HEK293 (cell line): ENCODE data around the gene ST7.
"Not testable (repeated sequence)": the region's sequence is repeated elsewhere in the genome, so short reads cannot be mapped to it uniquely, and the experiment has no call there.

ENCODE experiments used
- CTCF ChIA-PET: fragments of 350-600 bp; formaldehyde crosslinking; extraction: SDS; loops from one replicate; lab custom pipeline; 2021; ENCODE audit warnings: antibody characterized with exemption; lab: Yijun Ruan, JAX
- POLR2A ChIA-PET: fragments of 300-600 bp; formaldehyde crosslinking; extraction: SDS; loops from one replicate; lab custom pipeline; 2020; ENCODE audit warnings: antibody characterized with exemption, inconsistent platforms; lab: Yijun Ruan, JAX
- H3K27ac ChIP-seq: fragments of 200-500 bp; sonication (Bioruptor generic); 2 replicates; pipeline ENCODE4 v1.5.1; 2014; ENCODE audit warnings: low read depth, low read length, control low read depth, inconsistent platforms; ENCODE audit errors: extremely low read depth
- H3K36me3 ChIP-seq, 2 experiments: fragments of 200-500 bp in 1 of 2; sonication (Bioruptor generic) in 1 of 2; 1 replicate in 1 of 2; 2 replicates in 1 of 2; pipeline ENCODE4 v1.5.1; 2014 to 2017; ENCODE audit warnings: inconsistent platforms in 2 of 2, low read length in 2 of 2; ENCODE audit not compliant: control insufficient read depth in 2 of 2, insufficient read depth in 1 of 2
- H3K4me1 ChIP-seq: fragments of 200-500 bp; sonication (Bioruptor generic); 2 replicates; pipeline ENCODE4 v1.5.1; 2014; ENCODE audit warnings: mild to moderate bottlenecking, low read length, inconsistent platforms; ENCODE audit not compliant: control insufficient read depth, insufficient read depth
- H3K4me3 ChIP-seq: 2 replicates; pipeline ENCODE4 v1.5.1; 2011; ENCODE audit warnings: low read depth, mild to moderate bottlenecking, control low read depth, low read length, moderate library complexity
- H3K9me3 ChIP-seq: fragments of 200-500 bp; sonication (Bioruptor generic); 2 replicates; pipeline ENCODE4 v1.5.1; 2014; ENCODE audit warnings: low read depth, low read length, inconsistent platforms; ENCODE audit not compliant: control insufficient read depth, insufficient read depth
- OSR2 ChIP-seq: fragments of 450-650 bp; formaldehyde crosslinking; IDR thresholded peaks from 2 replicates; pipeline ENCODE4 v1.5.1; 2016; ENCODE audit warnings: missing biosample characterization, missing genetic modification characterization
- ZBTB44 ChIP-seq: fragments of 450-650 bp; IDR thresholded peaks from 2 replicates; pipeline ENCODE4 v1.5.1; 2018; ENCODE audit warnings: missing biosample characterization, mild to moderate bottlenecking, missing genetic modification characterization
- ZBTB8A ChIP-seq: fragments of 450-650 bp; formaldehyde crosslinking; IDR thresholded peaks from 2 replicates; pipeline ENCODE4 v1.5.1; 2016; ENCODE audit warnings: missing biosample characterization, missing genetic modification characterization
- ZFP41 ChIP-seq: fragments of 450-650 bp; formaldehyde crosslinking; IDR thresholded peaks from 2 replicates; pipeline ENCODE4 v1.5.1; 2016; ENCODE audit warnings: missing biosample characterization, missing genetic modification characterization, borderline replicate concordance
- ZNF140 ChIP-seq: fragments of 450-650 bp; formaldehyde crosslinking; IDR thresholded peaks from 2 replicates; pipeline ENCODE4 v1.5.1; 2016; ENCODE audit warnings: missing biosample characterization, missing genetic modification characterization
- ZNF341 ChIP-seq: fragments of 450-650 bp; formaldehyde crosslinking; IDR thresholded peaks from 2 replicates; pipeline ENCODE4; 2016; ENCODE audit warnings: low read depth, missing biosample characterization, missing genetic modification characterization
- ZNF580 ChIP-seq: fragments of 450-650 bp; formaldehyde crosslinking; IDR thresholded peaks from 2 replicates; pipeline ENCODE4 v1.5.1; 2016; ENCODE audit warnings: missing biosample characterization, missing genetic modification characterization
- ZNF626 ChIP-seq: fragments of 450-650 bp; sonication (Bioruptor Pico); formaldehyde crosslinking; IDR thresholded peaks from 2 replicates; pipeline ENCODE4 v1.5.1; 2018; ENCODE audit warnings: missing biosample characterization, missing genetic modification characterization, inconsistent platforms
- ZNF843 ChIP-seq: fragments of 450-650 bp; formaldehyde crosslinking; IDR thresholded peaks from 2 replicates; pipeline ENCODE4 v1.5.1; 2016; ENCODE audit warnings: missing biosample characterization, missing genetic modification characterization
- ZSCAN5A ChIP-seq: fragments of 450-650 bp; formaldehyde crosslinking; IDR thresholded peaks from 2 replicates; pipeline ENCODE4 v1.5.1; 2016; ENCODE audit warnings: missing biosample characterization, missing genetic modification characterization
- TF ChIP-seq, protein P1 (sequence below): fragments of 450-650 bp; formaldehyde crosslinking; IDR thresholded peaks from 2 replicates; pipeline ENCODE4 v1.5.1; 2016; ENCODE audit warnings: missing biosample characterization, missing genetic modification characterization
- TF ChIP-seq, protein P2 (sequence below): fragments of 450-650 bp; formaldehyde crosslinking; IDR thresholded peaks from 2 replicates; pipeline ENCODE4 v1.5.1; 2016; ENCODE audit warnings: missing biosample characterization, missing genetic modification characterization
- TF ChIP-seq, protein P3 (sequence below): fragments of 450-650 bp; formaldehyde crosslinking; IDR thresholded peaks from 2 replicates; pipeline ENCODE4 v1.5.1; 2017; ENCODE audit warnings: missing biosample characterization, missing genetic modification characterization

The ST7 gene

GRCh38 chr7:117120321-117120720, 167.0 kb downstream of the ST7 start:
- POLR2A ChIA-PET, H3K27ac ChIP-seq, H3K9me3 ChIP-seq, H3K36me3 ChIP-seq, H3K4me3 ChIP-seq: not testable (repeated sequence)
- H3K4me1 ChIP-seq: peaks cover 12% of the 10 kb centered on the region; the same call in 1 of the 2 replicates
- CTCF ChIA-PET: interaction anchor here (0.7 to 6.2 kb wide), 10 partner anchors 9 to 191 kb away, joined by 3 to 57 read pairs (median 3); no protein-coding TSS in a partner anchor

GRCh38 chr7:117122036-117122435, 168.7 kb downstream of the ST7 start:
- H3K4me3 ChIP-seq, POLR2A ChIA-PET, H3K36me3 ChIP-seq, H3K27ac ChIP-seq, H3K9me3 ChIP-seq: not testable (repeated sequence)
- H3K4me1 ChIP-seq: peaks cover 19% of the 10 kb centered on the region
- CTCF ChIA-PET: interaction anchor here (1.0 to 6.2 kb wide), 5 partner anchors 9 to 193 kb away, joined by 3 to 57 read pairs (median 29); no protein-coding TSS in a partner anchor

DNA sequence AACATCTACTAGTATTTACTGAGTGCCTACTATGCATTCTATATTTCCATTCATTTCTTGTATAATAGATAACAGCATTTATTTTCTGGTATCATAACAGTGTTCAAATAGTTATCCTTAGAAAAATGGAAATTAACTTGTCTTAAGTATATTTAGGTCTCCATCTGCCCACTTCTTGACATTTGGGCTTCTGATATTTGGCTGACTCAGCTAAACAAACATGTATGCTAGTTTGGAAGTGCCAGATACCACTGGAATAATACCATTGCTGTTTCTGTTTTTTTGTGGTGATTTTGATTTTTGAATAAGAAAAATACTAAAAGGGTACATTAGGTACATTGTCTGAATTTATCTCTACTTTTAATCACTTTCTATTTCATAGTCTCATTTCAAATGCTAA, 169.2 kb downstream of the ST7 start:
- TF ChIP-seq, protein P1, sequence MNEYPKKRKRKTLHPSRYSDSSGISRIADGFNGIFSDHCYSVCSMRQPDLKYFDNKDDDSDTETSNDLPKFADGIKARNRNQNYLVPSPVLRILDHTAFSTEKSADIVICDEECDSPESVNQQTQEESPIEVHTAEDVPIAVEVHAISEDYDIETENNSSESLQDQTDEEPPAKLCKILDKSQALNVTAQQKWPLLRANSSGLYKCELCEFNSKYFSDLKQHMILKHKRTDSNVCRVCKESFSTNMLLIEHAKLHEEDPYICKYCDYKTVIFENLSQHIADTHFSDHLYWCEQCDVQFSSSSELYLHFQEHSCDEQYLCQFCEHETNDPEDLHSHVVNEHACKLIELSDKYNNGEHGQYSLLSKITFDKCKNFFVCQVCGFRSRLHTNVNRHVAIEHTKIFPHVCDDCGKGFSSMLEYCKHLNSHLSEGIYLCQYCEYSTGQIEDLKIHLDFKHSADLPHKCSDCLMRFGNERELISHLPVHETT (tag by site-specific recombination): no peak
- TF ChIP-seq ZSCAN5A: no peak
- TF ChIP-seq, all 188 proteins: peak for 0
- ChIA-PET POLR2A (no interaction called here), CTCF (interaction anchor here (0.7 to 6.2 kb wide), 5 partner anchors 129 to 321 kb away, joined by 3 to 57 read pairs (median 29); no protein-coding TSS in a partner anchor)
- Histone ChIP-seq H3K4me3 (no peak overlapping the region), H3K4me1 (peaks cover 19% of the 10 kb centered on the region), H3K27ac (no peak overlapping the region), H3K36me3 (no peaks in the 10 kb centered on the region; a peak in 1 of 3 replicates), H3K9me3 (no peaks in the 10 kb centered on the region)

DNA sequence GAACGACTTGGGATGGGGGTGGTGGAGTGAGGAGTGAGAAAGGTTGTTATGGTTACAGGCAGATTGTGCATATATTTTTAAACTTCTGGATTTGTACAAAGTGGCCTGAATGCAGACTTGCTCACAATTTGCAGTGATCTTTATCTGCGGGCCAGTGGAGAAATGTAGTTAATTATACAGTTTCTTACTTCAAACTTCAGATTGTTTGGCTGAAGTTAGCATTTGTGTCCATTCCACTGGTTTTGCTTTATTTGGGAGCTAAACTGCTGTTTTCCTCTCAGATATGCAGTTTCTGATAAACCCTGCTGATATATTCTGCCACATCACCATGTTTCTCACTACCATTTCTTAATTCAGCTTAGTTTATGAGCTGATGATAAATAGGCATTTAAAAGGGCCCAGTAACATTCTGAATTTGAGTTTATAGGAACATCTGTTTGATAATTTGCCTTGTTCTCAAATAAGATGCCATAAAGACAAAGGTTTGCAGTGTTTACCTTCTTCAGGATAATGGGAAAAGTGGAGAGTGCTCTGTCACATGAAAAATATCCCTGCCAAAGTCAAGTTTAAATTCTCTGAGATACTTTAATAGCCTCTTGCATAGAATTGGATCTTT, 170.1 kb downstream of the ST7 start:
- ChIA-PET CTCF (interaction anchor here (0.7 to 6.2 kb wide), 6 partner anchors 23 to 322 kb away, joined by 3 to 64 read pairs (median 3); no protein-coding TSS in a partner anchor), POLR2A (no interaction called here)
- H3K36me3 ChIP-seq: no peaks in the 10 kb centered on the region; a peak in 1 of 3 replicates
- TF ChIP-seq ZNF341 (no peak), ZBTB8A (peak; percentile 15; the same call in 1 of the 2 replicates), OSR2 (tag by site-specific recombination) (peak; percentile 91), ZNF580 (tag by site-specific recombination) (peak; percentile 97), ZFP41 (no peak), ZNF626 (tag by site-specific recombination) (peak; percentile 41; the same call in 1 of the 2 replicates), ZBTB44 (tag by site-specific recombination) (peak; percentile 53; the same call in 1 of the 2 replicates), ZNF843 (tag by site-specific recombination) (peak; percentile 97), ZNF140 (tag by site-specific recombination) (no peak)
- TF ChIP-seq, protein P2, sequence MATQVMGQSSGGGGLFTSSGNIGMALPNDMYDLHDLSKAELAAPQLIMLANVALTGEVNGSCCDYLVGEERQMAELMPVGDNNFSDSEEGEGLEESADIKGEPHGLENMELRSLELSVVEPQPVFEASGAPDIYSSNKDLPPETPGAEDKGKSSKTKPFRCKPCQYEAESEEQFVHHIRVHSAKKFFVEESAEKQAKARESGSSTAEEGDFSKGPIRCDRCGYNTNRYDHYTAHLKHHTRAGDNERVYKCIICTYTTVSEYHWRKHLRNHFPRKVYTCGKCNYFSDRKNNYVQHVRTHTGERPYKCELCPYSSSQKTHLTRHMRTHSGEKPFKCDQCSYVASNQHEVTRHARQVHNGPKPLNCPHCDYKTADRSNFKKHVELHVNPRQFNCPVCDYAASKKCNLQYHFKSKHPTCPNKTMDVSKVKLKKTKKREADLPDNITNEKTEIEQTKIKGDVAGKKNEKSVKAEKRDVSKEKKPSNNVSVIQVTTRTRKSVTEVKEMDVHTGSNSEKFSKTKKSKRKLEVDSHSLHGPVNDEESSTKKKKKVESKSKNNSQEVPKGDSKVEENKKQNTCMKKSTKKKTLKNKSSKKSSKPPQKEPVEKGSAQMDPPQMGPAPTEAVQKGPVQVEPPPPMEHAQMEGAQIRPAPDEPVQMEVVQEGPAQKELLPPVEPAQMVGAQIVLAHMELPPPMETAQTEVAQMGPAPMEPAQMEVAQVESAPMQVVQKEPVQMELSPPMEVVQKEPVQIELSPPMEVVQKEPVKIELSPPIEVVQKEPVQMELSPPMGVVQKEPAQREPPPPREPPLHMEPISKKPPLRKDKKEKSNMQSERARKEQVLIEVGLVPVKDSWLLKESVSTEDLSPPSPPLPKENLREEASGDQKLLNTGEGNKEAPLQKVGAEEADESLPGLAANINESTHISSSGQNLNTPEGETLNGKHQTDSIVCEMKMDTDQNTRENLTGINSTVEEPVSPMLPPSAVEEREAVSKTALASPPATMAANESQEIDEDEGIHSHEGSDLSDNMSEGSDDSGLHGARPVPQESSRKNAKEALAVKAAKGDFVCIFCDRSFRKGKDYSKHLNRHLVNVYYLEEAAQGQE (tag by site-specific recombination): no peak
- TF ChIP-seq, protein P3, sequence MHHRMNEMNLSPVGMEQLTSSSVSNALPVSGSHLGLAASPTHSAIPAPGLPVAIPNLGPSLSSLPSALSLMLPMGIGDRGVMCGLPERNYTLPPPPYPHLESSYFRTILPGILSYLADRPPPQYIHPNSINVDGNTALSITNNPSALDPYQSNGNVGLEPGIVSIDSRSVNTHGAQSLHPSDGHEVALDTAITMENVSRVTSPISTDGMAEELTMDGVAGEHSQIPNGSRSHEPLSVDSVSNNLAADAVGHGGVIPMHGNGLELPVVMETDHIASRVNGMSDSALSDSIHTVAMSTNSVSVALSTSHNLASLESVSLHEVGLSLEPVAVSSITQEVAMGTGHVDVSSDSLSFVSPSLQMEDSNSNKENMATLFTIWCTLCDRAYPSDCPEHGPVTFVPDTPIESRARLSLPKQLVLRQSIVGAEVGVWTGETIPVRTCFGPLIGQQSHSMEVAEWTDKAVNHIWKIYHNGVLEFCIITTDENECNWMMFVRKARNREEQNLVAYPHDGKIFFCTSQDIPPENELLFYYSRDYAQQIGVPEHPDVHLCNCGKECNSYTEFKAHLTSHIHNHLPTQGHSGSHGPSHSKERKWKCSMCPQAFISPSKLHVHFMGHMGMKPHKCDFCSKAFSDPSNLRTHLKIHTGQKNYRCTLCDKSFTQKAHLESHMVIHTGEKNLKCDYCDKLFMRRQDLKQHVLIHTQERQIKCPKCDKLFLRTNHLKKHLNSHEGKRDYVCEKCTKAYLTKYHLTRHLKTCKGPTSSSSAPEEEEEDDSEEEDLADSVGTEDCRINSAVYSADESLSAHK: peak; percentile 90

More for the DNA sequence above, 170.1 kb downstream of the ST7 start:
- Histone ChIP-seq H3K4me1 (peaks cover 19% of the 10 kb centered on the region), H3K9me3 (no peaks in the 10 kb centered on the region), H3K4me3 (no peak overlapping the region), H3K27ac (no peak overlapping the region)
